ENCODE data around the gene LHFPL3.
"Not testable (repeated sequence)": the region's sequence is repeated elsewhere in the genome, so short reads cannot be mapped to it uniquely, and the experiment has no call there.

The LHFPL3 gene

GRCh38 chr7:104604706-104605105 lies 276.3 kb downstream of the LHFPL3 start:
- DNase-seq: no peak

- no peak for DNase-seq
Observed at GRCh38 chr7:104621321-104621720, 292.9 kb downstream of the LHFPL3 start.

GRCh38 chr7:104625956-104626355 lies 297.6 kb downstream of the LHFPL3 start:
- no peak for DNase-seq

- no peak for DNase-seq
Observed at GRCh38 chr7:104627516-104627915, 299.1 kb downstream of the LHFPL3 start.

- no peak for DNase-seq
Observed at GRCh38 chr7:104628017-104628416, 299.6 kb downstream of the LHFPL3 start.

- no peak for DNase-seq
Observed at GRCh38 chr7:104629408-104629807, 301.0 kb downstream of the LHFPL3 start.

GRCh38 chr7:104640506-104640905 lies 312.1 kb downstream of the LHFPL3 start:
- no peak for DNase-seq

GRCh38 chr7:104642560-104642959 lies 314.2 kb downstream of the LHFPL3 start:
- DNase-seq: no peak

GRCh38 chr7:104643587-104644217 lies 315.3 kb downstream of the LHFPL3 start:
- DNase-seq: no peak

- no peak for DNase-seq
Observed at GRCh38 chr7:104650991-104651640, 322.7 kb downstream of the LHFPL3 start.

- no peak for DNase-seq
Observed at GRCh38 chr7:104652434-104652833, 324.0 kb downstream of the LHFPL3 start.

GRCh38 chr7:104652865-104653264 lies 324.5 kb downstream of the LHFPL3 start:
- no peak for DNase-seq

GRCh38 chr7:104653825-104654401 lies 325.5 kb downstream of the LHFPL3 start:
- DNase-seq: no peak

GRCh38 chr7:104655592-104655991 lies 327.2 kb downstream of the LHFPL3 start:
- DNase-seq: no peak

GRCh38 chr7:104656467-104656866 lies 328.1 kb downstream of the LHFPL3 start:
- no peak for DNase-seq

GRCh38 chr7:104657134-104657533 lies 328.7 kb downstream of the LHFPL3 start:
- DNase-seq: no peak

- DNase-seq: no peak
Observed at GRCh38 chr7:104661575-104661974, 333.2 kb downstream of the LHFPL3 start.

GRCh38 chr7:104664648-104665047 lies 336.2 kb downstream of the LHFPL3 start:
- no peak for DNase-seq

GRCh38 chr7:104677587-104677986 lies 349.2 kb downstream of the LHFPL3 start:
- no peak for DNase-seq

- DNase-seq: no peak
Observed at GRCh38 chr7:104679085-104679484, 350.7 kb downstream of the LHFPL3 start.

- no peak for DNase-seq
Observed at GRCh38 chr7:104686286-104686685, 357.9 kb downstream of the LHFPL3 start.

GRCh38 chr7:104694710-104695109 lies 366.3 kb downstream of the LHFPL3 start:
- no peak for DNase-seq

- DNase-seq: no peak
Observed at GRCh38 chr7:104695563-104695962, 367.2 kb downstream of the LHFPL3 start.

GRCh38 chr7:104700336-104700735 lies 371.9 kb downstream of the LHFPL3 start:
- no peak for DNase-seq

GRCh38 chr7:104721027-104721426 lies 392.6 kb downstream of the LHFPL3 start:
- not testable (repeated sequence) for DNase-seq
